Skin of body (tissue), 2 donors: ENCODE data around the gene TNRC6B. TPM values are rescaled to one million over a fixed set of nuclear protein-coding genes. Genes with fewer than 3 reads are reported as not detected.
"Not testable (repeated sequence)": the region's sequence is repeated elsewhere in the genome, so short reads cannot be mapped to it uniquely, and the experiment has no call there.

Experiments
- DNase-seq: peaks from one replicate; lab custom pipeline; 2025; lab: John Stamatoyannopoulos, UW
- total RNA-seq: library from RNA; depleted of rRNA; stranded (reverse); fragments of >200 nt; gene quantifications from one replicate; pipeline ENCODE4 v1.2.3, GENCODE V29; 2014

The TNRC6B gene
- total RNA-seq, 1 donor from 2014 or later: 36.5 TPM

DNA sequence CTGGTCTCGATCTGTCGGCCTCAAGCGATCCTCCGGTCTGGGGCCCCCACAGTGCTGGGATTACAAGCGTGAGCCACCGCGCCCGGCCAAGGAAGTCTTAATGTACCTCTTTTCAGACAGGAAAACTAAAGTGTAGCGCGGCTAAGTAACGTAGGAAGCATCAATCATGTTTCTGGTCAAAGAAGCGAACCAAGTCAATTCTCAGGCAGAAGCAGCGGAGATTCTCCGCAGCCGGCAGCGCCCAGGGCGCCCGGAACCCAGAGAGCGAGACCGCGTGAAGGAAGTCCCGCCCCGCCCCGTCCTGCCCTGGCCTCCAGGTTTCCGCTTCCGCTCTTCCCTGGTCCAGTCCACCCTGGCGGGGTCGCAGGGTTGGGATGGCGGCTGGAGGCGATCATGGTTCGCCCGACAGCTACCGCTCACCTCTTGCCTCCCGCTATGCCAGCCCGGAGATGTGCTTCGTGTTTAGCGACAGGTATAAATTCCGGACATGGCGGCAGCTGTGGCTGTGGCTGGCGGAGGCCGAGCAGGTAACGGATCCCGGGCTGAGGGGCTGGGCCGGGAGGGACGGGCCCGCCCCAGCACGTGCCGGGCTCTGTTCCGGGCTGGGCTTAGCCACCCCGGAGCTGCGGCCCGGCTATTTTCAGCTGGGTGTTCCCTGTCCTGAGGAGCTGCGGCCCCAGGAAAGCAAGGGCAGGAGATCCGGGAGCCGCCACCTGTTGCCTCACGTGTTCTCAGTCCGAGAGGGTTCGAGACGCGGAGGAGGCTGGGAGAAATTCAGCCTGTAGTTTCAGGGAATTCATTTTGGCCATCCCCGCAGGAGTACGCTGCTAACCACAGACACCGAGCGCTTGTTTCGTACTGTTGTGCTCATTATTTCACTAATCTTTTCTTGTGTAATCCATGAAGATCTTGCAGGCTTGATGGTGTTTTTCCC, 168.7 kb downstream of the TNRC6B start, which contains the start of gene ADSL:
TSS of gene ADSL (plus strand) at position 316 of the 934 bp plus-strand sequence. CDS start at position 375, 59 bp downstream.
- DNase-seq: peak; percentile 78

DNA sequence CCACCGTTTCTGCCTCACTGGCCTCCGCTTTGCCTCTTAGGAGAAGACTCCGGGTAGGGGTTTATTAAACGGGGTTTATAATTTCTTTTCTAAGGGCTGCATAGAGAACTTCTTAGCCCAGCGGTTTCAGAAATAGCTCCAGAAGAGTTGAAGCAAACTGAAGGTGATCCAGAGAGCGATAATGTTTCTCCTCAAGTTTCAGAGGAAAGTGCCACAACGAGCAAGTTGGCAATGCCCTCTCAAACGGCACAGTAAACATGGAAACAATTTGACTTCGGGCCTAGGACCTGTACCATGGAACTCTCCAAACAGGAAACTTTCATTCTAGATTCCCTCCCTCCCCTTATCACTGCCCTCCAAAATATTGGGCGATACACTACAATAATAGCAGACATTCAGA, 169.6 kb downstream of the TNRC6B start:
- no peak for DNase-seq

DNA sequence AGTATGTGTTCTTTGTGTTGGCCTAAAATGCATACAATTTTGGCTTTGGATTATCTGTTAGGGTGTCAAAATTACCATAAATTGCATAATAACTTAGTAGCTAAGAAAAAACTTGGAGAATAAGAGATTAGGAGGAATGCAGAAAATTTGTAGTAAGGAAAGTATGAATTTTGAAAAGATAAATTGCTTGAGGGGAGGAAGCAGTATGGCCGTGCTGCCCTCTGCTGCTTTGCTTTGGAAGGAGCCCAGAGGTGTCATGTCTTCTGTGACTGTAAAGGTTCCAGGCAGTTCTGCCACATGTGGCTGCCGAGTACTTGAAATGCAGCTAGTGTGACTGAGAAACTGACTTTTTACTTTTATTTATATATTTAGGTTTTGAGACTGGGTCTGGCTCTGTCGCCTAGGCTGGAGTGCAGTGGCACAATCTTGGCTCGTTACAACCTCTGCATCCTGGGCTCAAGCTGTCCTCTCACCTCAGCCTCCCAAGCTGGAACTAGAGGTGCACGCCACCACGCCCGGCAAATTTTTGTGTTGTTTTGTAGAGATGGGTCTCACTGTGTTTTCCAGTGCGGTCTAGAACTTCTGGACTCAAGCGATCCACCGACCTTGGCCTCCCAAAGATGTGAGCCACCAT, 170.4 kb downstream of the TNRC6B start:
- DNase-seq: peak; percentile 21

DNA sequence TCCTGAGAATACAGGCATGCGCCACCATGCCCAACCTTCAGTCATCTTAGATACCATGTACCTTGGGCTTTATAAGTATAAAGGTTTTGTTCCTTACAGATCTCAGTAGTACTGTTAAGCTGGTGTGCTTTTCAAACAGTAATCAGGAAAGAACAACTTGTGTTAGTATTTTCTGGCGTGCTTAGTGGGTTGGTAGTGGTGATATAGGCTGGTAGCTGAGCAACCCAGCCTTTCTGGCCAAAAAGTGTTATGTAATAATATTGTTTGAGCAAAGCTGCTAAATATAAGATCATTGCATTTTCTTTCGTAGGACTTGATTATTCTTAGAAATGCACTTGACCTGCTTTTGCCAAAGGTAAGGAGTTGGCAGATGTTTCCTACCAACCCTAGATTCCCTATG, 175.0 kb downstream of the TNRC6B start:
- DNase-seq: no peak

DNA sequence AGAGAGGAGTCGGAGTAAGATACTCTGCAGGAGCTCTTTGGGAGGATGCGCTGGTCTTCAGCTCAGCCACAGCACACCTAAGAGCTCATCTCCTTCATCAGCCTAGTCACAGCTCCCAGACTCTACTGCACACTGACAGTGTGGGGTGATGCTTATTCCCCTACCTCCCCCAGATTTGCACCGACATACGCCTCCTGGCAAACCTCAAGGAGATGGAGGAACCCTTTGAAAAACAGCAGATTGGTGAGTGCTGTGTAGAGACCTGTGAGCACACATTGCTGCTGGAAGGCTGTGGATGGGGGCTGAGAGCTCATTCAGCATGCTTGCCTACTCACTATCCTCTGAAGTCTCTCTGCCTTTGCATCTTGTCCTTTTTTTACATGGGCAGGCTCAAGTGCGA, 183.4 kb downstream of the TNRC6B start:
- DNase-seq: no peak

DNA sequence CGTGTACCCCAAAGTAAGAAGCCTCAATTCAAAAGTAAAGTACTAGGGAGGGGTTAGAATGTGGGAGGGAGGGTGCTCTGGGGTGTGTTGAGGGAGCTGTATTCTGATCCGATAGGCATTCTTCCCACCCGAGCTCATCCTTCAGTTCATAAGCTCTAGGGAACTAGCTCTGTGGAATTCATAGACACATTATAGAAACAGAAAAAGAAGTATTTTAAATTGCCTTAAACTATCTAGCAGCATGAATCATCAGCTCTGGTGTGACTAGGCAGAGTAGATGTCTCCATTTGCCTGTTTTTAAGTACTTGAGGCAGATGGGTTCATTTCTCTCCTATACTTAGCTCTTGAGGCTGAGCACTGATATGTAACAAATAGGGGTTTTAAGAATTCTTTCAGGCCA, 185.3 kb downstream of the TNRC6B start:
- DNase-seq: no peak

DNA sequence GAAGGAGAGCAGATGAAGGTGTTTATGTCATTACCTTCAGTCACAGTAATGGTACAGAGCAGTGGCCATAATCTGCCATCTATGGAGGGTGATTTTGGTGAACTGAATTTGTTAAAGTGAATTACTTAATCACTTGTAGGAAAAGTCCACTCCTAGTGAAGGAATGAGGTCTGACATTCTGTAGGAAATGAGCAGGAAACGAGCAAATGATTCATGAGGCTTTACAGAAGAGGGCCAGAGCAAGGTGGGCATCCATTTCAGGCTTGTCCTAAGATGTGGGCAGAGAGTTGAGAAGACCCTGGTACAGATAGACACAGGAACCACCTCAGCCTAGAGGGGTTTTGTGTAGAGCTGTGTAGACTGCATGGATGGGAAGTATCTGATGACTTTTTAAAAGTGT, 186.7 kb downstream of the TNRC6B start:
- DNase-seq: no peak

DNA sequence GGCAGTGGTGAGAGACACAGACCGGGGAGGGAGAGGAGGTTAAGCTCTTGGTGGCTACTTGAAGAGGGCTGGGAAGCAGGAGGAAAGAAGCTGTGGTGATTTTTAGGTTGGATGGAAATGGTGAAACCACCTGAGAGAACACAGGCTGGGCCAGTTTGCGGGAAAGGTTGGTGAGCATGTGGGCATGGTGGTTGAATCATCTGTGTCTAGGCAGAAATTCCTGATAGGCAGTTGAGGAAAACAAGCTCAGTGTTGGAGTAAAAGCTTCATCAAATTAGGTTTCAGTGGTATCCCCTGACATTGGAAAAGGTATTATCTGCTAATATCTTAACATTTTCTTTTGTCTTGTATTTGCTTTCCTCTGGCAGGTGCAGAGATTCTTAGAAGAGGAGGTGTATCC, 188.3 kb downstream of the TNRC6B start:
- no peak for DNase-seq

DNA sequence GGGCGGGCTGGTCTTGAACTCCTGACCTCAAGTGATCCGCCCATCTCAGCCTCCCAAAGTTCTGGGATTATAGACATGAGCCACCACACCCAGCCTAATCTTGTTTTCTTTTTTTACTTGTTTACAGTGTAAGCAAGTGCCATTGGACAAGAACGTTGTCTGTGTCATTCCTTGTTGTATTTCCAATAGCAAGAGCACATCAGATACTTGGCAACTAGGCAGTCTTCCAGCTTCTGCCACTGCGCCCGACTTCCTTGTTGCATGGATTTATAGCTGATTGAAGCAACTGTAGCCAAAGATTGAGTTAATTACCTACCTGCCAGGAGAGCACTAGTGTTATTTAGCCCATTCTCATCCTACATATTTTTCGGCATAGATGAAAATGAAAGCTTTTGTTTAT, 189.6 kb downstream of the TNRC6B start:
- no peak for DNase-seq

DNA sequence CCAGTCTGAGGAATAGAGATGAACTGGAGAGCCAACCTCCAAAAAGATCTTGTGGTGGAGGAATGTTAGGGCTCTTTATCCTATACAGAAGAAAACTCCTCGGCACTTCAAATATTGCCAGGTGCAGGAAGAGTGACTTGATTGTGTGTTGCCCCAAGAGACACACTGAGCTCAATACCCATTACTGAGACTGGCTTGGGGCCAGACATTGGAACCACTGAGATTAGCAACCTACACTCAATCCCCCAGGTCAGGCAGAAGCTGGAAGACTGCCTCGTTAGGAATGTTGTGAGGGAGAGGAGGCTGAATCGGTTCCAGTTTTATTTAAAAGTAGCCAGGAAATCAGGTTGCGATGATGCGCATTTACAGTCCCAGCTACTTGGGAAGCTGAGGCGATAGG, 190.3 kb downstream of the TNRC6B start:
- DNase-seq: no peak

DNA sequence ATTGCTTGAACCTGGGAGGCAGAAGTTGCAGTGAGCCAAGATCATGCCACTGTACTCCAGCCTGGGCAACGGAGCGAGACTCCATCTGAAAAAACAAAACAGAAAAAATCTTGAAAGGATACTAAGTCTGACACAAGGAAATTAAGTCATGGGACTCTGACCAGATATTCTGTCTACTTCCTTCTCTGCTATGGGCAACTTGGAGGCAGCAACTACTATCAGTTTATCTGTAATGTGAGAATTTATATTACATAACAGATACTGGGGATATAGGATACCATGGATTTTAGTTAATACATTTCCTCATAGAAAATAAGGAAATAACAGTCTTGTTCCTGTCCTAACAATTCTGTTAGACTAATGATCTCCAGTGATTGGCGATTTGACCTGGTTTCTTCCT, 191.1 kb downstream of the TNRC6B start:
- no peak for DNase-seq

DNA sequence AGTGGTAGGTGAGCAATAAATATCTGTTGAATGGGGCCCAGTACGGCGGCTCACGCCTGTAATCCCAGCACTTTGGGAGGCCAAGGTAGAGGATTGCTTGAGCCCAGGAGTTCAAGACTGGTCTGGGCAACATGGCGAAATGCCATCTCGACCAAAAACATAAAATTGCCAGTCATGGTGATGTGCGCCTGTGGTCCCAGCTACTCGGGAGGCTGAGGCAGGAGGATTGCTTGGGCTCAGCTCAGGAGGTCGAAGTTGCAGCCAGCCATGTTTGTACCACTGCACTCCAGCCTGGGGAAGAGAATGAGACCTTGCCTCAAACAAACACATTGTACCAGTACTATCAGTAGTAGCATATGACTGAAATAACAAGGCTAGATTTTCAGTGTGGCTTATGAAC, 196.8 kb downstream of the TNRC6B start:
- no peak for DNase-seq

DNA sequence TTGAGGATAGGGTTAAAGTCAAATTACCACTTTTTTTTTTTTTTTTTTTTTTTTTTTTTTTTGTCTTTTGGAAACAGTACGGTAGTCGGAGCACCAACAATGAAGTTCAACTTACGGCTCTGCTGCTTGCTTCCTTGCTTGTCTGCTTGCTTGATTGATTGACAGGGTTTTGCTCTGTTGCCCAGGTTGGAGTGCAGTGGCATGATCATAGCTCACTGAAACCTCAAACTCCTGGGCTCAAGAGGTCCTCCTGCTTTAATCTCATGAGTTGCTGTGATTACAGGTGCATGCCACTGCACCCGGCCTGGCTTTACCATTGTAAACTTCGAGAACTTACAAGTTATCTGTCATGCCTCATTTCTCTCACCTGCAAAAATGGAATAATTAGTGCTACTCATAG, 198.4 kb downstream of the TNRC6B start:
- DNase-seq: no peak

DNA sequence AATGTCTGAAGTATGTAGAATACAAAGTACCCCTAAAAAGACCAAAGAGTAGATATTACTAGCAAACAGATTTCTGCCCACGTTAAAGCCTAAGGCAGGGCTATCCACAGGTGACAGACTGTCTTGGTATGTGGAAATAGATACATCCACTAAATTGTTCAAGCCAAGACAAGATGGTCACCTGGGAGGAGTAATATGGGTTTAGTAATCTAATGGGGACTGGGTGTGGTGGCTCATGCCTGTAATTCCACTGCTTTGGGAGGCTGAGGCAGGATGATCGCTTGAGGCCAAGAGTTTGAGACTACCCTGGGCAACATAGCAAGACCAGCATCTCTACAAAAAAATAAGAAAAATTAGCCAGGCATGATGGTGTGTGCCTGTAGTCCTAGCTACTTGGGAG, 200.2 kb downstream of the TNRC6B start:
- no peak for DNase-seq

DNA sequence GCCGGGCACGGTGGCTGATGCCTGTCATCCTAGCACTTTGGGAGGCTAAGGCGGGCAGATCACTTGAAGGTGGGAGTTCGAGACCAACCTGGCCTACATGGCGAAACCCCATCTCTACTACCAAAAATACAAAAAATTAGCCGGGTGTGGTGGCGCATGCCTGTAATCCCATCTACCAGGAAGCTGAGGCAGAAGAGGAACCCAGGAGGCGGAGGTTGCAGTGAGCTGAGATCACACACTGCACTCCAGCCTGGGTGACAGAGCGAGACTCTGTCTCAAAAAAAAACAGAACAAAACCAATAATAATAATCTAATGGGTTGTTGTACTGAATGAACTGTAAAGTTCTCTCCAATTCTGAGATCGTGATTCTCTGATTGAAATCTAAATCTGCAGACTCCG, 200.7 kb downstream of the TNRC6B start:
- not testable (repeated sequence) for DNase-seq

DNA sequence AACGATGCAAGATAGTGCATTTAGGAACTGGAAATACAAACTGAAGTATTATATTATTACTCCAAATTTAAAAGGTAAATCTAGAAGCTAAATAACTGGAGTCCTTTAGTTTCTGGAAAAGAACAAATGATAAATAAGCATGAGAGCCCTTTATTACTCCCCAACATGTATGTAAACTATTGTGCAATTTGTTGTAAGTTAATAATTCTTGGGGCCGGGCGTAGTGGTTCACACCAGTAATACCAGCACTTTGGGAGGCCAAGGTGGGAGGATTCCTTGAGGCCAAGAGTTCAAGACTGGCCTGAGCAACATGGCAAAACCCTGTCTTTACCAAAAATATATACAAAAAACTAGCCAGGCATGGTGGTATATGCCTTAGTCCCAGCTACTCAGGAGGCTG, 203.7 kb downstream of the TNRC6B start:
- DNase-seq: no peak

DNA sequence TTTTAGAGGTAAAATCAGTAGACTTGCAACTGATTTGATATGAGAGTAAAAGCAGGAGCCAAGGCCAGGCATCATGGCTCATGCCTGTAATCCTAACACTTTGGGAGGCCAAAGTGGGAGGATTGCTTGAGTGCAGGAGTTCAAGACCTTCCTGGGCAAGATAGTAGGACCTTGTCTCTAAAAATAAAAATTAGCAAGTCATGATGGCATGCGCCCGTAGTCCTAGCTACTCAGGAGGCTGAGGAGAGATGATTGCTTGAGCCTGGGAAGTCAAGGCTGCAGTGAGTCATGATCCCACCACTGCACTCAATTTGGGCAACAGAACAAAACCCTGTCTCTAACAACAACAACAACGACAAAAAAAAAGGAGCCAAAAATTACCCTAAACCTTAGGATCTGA, 206.2 kb downstream of the TNRC6B start:
- DNase-seq: no peak

DNA sequence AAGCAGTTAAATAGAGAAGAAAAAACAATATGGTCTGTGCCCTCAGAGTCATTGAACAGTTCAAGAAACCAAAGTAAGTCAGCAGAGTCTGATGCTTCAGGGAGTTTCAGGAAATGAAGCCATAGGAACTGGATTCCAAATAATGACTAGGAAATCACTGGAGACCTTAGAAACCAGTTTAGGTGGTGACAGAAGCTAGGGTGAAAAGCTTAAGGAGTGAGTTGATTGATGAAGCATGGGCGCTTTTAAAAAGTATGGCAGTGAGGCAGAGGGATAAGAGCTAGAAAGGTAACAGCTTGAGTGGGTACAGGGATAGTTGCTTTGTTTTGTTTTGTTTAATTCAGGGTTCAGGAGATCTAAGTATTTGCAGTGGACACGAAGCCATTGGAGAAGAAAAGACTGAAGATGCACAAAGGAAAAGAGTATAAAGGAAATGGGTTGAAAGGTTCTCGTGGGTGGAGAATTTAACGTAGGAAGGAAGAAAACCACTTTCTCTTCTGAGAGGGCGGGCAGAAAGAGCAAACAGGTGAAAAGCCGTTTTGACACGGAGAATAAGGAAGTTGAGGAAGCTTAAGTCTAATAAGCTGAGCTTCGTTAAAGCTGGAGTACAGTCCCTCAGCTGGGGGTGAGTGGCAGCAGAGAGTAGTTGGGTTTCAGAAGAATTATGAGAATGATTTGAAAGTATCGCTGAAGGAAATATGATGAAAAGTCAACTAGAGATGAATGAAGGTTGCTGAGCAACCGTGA, 207.5 kb downstream of the TNRC6B start:
- no peak for DNase-seq
